ENCODE results near the gene SLC34A3. TPM values are rescaled to one million over a fixed set of nuclear protein-coding genes. Genes with fewer than 3 reads are reported as not detected.
A peak's percentile ranks its signal among the peaks of the same experiment; 100 is the strongest.

Gene SLC34A3
- polyA plus RNA-seq, 2 of the 4 experiments (the other 2 are of a cell fraction): 0.05 TPM; not detected in 1

- TF ChIP-seq EHMT2 (IDR thresholded peaks at IDR 0.05; ENCODE audit: low read depth) (no peak), POLR2A (IDR thresholded peaks at IDR 0.05; ENCODE audit: low read length) (peak; percentile 74), SREBF2 (IDR thresholded peaks at IDR 0.05) (no peak), NPAS2 (CRISPR knock-in tag; IDR thresholded peaks at IDR 0.05; ENCODE audit: borderline replicate concordance) (no peak), ZC3H11A (IDR thresholded peaks at IDR 0.05) (no peak), EP300 (IDR thresholded peaks at IDR 0.05) (no peak), HEYL (CRISPR knock-in tag; IDR thresholded peaks at IDR 0.05) (no peak), ELK1 (IDR thresholded peaks at IDR 0.05; ENCODE audit: low read depth, low read length) (no peak)
- TF ChIP-seq, protein P1, sequence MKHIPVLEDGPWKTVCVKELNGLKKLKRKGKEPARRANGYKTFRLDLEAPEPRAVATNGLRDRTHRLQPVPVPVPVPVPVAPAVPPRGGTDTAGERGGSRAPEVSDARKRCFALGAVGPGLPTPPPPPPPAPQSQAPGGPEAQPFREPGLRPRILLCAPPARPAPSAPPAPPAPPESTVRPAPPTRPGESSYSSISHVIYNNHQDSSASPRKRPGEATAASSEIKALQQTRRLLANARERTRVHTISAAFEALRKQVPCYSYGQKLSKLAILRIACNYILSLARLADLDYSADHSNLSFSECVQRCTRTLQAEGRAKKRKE (CRISPR knock-in tag; IDR thresholded peaks at IDR 0.05; ENCODE audit: low read depth): no peak
Measured at GRCh38 chr9:137205126-137206069, 25.3 kb upstream of the SLC34A3 start, which contains the start of the genes NDOR1 and TMEM203 (continued).

DNA sequence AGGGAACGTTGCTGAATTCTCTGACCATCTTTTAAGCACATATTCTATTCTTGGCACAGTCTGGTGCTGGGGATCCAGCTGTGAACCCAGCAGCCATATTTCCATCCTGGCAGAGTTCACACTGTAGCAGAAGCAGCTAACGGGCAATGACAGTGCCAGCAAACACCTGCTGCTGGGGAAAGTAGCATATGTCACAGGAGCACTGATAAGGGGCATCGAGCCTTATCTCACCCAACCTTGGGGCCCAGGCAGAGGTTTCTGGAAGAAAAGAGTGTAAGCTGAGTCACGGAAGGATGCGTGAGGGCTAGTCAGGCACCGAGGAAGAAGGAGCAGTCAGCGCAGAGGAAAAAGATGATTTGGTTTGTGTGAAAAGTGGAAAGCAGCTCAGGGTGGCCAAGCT is 24.1 kb upstream of the SLC34A3 start:
- DNase-seq (ENCODE audit: low read depth in 1 of 2, low spot score in 1 of 2) (no peak), FAIRE-seq (no peak), ATAC-seq (no peak)
- H3K4me2 ChIP-seq: peak overlapping the region; percentile 86
- WGBS (ENCODE audit: missing lambda C conversion rate): 65% methylated on average over 7 of the region's 7 CpGs
- H3K27ac ChIP-seq: peak overlapping the region in 1 of 2 experiments; percentile 97; a peak in 3 of 6 replicates
- POLR2A ChIA-PET: interaction anchor here (1.1 to 1.5 kb wide), 2 partner anchors 18 to 34 kb away, joined by 3 to 5 read pairs; partner anchors contain the start of genes SSNA1 and TUBB4B
- no peak for TF ChIP-seq RNF2 (IDR thresholded peaks at IDR 0.05; ENCODE audit: borderline replicate concordance, low read depth)
- TF ChIP-seq, protein P2, sequence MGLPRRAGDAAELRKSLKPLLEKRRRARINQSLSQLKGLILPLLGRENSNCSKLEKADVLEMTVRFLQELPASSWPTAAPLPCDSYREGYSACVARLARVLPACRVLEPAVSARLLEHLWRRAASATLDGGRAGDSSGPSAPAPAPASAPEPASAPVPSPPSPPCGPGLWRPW (IDR thresholded peaks at IDR 0.05): no peak
- TF ChIP-seq ZNF302 (CRISPR knock-in tag; IDR thresholded peaks at IDR 0.05): no peak
- no peak for TF ChIP-seq BCL3 (IDR thresholded peaks at IDR 0.05)
- TF ChIP-seq POLR2AphosphoS2 (conservative IDR thresholded peaks at IDR 0.05; ENCODE audit: low read length): no peak
- TF ChIP-seq, protein P3, sequence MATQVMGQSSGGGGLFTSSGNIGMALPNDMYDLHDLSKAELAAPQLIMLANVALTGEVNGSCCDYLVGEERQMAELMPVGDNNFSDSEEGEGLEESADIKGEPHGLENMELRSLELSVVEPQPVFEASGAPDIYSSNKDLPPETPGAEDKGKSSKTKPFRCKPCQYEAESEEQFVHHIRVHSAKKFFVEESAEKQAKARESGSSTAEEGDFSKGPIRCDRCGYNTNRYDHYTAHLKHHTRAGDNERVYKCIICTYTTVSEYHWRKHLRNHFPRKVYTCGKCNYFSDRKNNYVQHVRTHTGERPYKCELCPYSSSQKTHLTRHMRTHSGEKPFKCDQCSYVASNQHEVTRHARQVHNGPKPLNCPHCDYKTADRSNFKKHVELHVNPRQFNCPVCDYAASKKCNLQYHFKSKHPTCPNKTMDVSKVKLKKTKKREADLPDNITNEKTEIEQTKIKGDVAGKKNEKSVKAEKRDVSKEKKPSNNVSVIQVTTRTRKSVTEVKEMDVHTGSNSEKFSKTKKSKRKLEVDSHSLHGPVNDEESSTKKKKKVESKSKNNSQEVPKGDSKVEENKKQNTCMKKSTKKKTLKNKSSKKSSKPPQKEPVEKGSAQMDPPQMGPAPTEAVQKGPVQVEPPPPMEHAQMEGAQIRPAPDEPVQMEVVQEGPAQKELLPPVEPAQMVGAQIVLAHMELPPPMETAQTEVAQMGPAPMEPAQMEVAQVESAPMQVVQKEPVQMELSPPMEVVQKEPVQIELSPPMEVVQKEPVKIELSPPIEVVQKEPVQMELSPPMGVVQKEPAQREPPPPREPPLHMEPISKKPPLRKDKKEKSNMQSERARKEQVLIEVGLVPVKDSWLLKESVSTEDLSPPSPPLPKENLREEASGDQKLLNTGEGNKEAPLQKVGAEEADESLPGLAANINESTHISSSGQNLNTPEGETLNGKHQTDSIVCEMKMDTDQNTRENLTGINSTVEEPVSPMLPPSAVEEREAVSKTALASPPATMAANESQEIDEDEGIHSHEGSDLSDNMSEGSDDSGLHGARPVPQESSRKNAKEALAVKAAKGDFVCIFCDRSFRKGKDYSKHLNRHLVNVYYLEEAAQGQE (IDR thresholded peaks at IDR 0.05): no peak
- no peak for TF ChIP-seq HOXA7 (CRISPR knock-in tag; IDR thresholded peaks at IDR 0.05)
- no peak for TF ChIP-seq ESRRA (IDR thresholded peaks at IDR 0.05; ENCODE audit: borderline replicate concordance, low read length)
- no peak for TF ChIP-seq KDM1A (IDR thresholded peaks at IDR 0.05; ENCODE audit: low read depth)
- TF ChIP-seq, protein P4, sequence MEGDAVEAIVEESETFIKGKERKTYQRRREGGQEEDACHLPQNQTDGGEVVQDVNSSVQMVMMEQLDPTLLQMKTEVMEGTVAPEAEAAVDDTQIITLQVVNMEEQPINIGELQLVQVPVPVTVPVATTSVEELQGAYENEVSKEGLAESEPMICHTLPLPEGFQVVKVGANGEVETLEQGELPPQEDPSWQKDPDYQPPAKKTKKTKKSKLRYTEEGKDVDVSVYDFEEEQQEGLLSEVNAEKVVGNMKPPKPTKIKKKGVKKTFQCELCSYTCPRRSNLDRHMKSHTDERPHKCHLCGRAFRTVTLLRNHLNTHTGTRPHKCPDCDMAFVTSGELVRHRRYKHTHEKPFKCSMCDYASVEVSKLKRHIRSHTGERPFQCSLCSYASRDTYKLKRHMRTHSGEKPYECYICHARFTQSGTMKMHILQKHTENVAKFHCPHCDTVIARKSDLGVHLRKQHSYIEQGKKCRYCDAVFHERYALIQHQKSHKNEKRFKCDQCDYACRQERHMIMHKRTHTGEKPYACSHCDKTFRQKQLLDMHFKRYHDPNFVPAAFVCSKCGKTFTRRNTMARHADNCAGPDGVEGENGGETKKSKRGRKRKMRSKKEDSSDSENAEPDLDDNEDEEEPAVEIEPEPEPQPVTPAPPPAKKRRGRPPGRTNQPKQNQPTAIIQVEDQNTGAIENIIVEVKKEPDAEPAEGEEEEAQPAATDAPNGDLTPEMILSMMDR (IDR thresholded peaks at IDR 0.05): no peak
- TF ChIP-seq BHLHE40 (IDR thresholded peaks at IDR 0.05; ENCODE audit: low read depth, low read length): no peak
- no peak for TF ChIP-seq RFX5 (IDR thresholded peaks at IDR 0.05)
- no peak for TF ChIP-seq NPAS2 (CRISPR knock-in tag; IDR thresholded peaks at IDR 0.05; ENCODE audit: borderline replicate concordance)
- no peak for TF ChIP-seq POLR2A (IDR thresholded peaks at IDR 0.05; ENCODE audit: low read length)
- TF ChIP-seq ELK1 (IDR thresholded peaks at IDR 0.05; ENCODE audit: low read depth, low read length): no peak
- H3K9me3 ChIP-seq: no peaks in the 10 kb centered on the region
- peaks cover 24% of the 10 kb centered on the region for H3K4me1 ChIP-seq
- peak overlapping the region; percentile 93 for H3K4me3 ChIP-seq
- CTCF ChIA-PET: interaction anchor here (0.9 to 4.0 kb wide), 6 partner anchors 12 to 65 kb away, joined by 3 to 24 read pairs (median 6); partner anchors contain the start of genes ANAPC2, RNF224 and SSNA1
